ENCODE measurements around the gene PRAMEF17.
"Not testable (repeated sequence)": the region's sequence is repeated elsewhere in the genome, so short reads cannot be mapped to it uniquely, and the experiment has no call there.

- not testable (repeated sequence) for TF ChIP-seq CTCF, POLR2A, EP300 (IDR thresholded peaks at IDR 0.05)
Observed at GRCh38 chr1:13380380-13380779, 9.1 kb upstream of the PRAMEF17 start.

Data from tibial nerve (tissue), 4 donors.